ENCODE data around the gene DDRGK1. TPM values are rescaled to one million over a fixed set of nuclear protein-coding genes. Genes with fewer than 3 reads are reported as not detected.

DDRGK1 gene
- total RNA-seq, 4 donors from 2014 or later = 59.2 to 71.7 (median 66.4) TPM

GRCh38 chr20:3237011-3237957 is 32.8 kb upstream of the DDRGK1 start:
- peaks cover 0 to 11% (median 0%) of the 10 kb centered on the region in 3 donors for H3K36me3 ChIP-seq
- H3K27ac ChIP-seq = no peak overlapping the region
- no peak for DNase-seq
- H3K4me1 ChIP-seq = peaks cover 23 to 62% (median 37%) of the 10 kb centered on the region in 3 donors
- 20 to 60% methylated on average over 2 to 11 of the region's 25 CpGs for WGBS, 2 donors
- intact Hi-C loops (cut with DNase I) = no loop called here
- TF ChIP-seq POLR2A (IDR thresholded peaks at IDR 0.05) (no peak), CTCF (IDR thresholded peaks at IDR 0.05) (no peak)
- no peaks in the 10 kb centered on the region for H3K9me3 ChIP-seq
- H3K27me3 ChIP-seq = peaks cover 0 to 75% (median 0%) of the 10 kb centered on the region in 4 donors
- peak overlapping the region; percentile 58 to 93 (median 80) for H3K4me3 ChIP-seq

- WGBS, 2 donors = 18 to 62% methylated on average over 2 to 4 of the region's 4 CpGs
- Histone ChIP-seq H3K27me3 (peaks cover 0 to 63% (median 0%) of the 10 kb centered on the region in 4 donors), H3K27ac (no peak overlapping the region), H3K36me3 (peaks cover 0 to 20% (median 0%) of the 10 kb centered on the region in 3 donors), H3K9me3 (no peaks in the 10 kb centered on the region), H3K4me3 (no peak overlapping the region), H3K4me1 (peaks cover 23 to 56% (median 37%) of the 10 kb centered on the region in 3 donors)
- DNase-seq = no peak
- intact Hi-C loops (cut with DNase I) = no loop called here
- TF ChIP-seq CTCF (IDR thresholded peaks at IDR 0.05) (no peak), POLR2A (IDR thresholded peaks at IDR 0.05) (no peak)
Observed at GRCh38 chr20:3235666-3236324, 31.3 kb upstream of the DDRGK1 start.

GRCh38 chr20:3233991-3234498 is 29.6 kb upstream of the DDRGK1 start:
- no peak for TF ChIP-seq CTCF (IDR thresholded peaks at IDR 0.05)
- Histone ChIP-seq H3K4me3 (no peak overlapping the region), H3K9me3 (no peaks in the 10 kb centered on the region), H3K36me3 (peaks cover 0 to 37% (median 0%) of the 10 kb centered on the region in 3 donors), H3K4me1 (peaks cover 23 to 39% (median 28%) of the 10 kb centered on the region in 3 donors), H3K27me3 (peaks cover 0 to 45% (median 0%) of the 10 kb centered on the region in 4 donors), H3K27ac (no peak overlapping the region)
- 92 to 93% methylated on average over 3 to 5 of the region's 25 CpGs for WGBS, 2 donors
- intact Hi-C loops (cut with DNase I) = no loop called here
- no peak for DNase-seq

GRCh38 chr20:3233131-3233990 is 28.9 kb upstream of the DDRGK1 start:
- WGBS, 2 donors = 80 to 83% methylated on average over 7 to 15 of the region's 32 CpGs
- DNase-seq = no peak
- Histone ChIP-seq H3K27me3 (peaks cover 0 to 38% (median 0%) of the 10 kb centered on the region in 4 donors), H3K4me1 (peaks cover 20 to 32% (median 27%) of the 10 kb centered on the region in 3 donors), H3K4me3 (no peak overlapping the region), H3K27ac (no peak overlapping the region), H3K9me3 (no peaks in the 10 kb centered on the region), H3K36me3 (peaks cover 0 to 44% (median 0%) of the 10 kb centered on the region in 3 donors)
- intact Hi-C loops (cut with DNase I) = no loop called here
- TF ChIP-seq CTCF (IDR thresholded peaks at IDR 0.05) (no peak), POLR2A (IDR thresholded peaks at IDR 0.05) (no peak)

All from esophagus squamous epithelium (tissue), 5 donors.